GM10847 (cell line): ENCODE measurements around the gene RPTOR.

Experiments used
- POLR2A ChIP-seq: IDR thresholded peaks from 2 replicates; pipeline ENCODE4 v1.6.1; 2011; ENCODE audit not compliant: insufficient read length; ENCODE audit errors: extremely low read depth

The RPTOR gene

GRCh38 chr17:80565343-80566053 is 20.9 kb downstream of the RPTOR start:
- TF ChIP-seq POLR2A = no peak

DNA sequence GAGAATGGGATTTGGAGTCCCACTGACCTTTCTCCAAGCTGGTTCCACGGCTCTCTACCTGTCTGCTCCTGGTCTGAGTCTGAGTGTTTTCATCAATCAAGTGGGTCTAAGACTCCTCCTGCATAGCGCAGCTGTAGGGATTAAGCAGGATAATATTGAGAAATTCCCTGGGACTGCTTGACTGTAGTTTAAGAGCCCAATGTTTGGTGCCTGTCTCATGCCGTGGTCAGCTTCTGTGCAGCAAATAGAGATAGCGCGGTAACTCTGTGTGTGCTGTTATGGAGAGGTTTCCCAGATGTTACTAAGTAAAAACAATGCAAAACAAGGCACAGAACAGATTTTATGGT is 21.4 kb downstream of the RPTOR start:
- no peak for TF ChIP-seq POLR2A

DNA sequence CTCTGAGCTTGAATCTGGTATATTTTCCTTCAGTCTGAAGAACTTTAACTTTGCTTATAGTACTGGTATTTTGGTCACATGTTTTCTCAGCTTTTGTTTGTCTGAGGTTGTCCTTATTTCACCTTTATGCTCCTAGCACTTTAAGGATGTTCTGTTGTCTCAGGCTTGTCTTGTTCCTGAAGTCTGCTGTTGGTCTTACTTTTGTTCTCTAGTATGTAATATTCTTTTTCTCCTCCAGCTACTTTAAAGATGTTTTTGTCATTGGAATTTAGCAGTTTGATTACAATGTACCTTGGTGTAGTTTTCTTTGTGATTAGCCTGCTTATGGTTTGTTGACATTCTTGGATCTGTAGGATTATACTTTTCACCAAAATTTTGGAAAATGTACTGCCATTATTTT is 23.6 kb downstream of the RPTOR start:
- no peak for TF ChIP-seq POLR2A

- no peak for TF ChIP-seq POLR2A
These were observed 25.3 kb downstream of the RPTOR start for GRCh38 chr17:80569924-80570323.

DNA sequence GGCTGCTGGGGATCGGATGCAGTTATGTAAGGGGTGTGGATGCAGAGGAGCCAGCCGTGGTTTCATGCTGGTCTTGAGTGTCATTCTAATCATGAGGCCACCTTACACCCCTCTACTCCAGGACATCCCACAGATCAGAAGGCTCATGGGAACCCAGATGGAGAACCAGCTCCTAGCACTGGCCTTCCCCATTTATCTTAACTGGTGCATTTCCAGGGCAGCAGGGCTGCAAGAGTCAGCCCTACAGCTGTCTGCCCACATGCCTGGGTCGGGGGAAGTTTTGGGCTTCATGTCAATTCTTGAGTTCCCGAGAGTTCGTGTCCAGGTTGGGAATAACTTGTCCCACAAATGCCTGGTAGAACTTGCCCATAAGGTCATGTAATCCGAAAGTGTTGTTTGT is 29.1 kb downstream of the RPTOR start:
- no peak for TF ChIP-seq POLR2A

DNA sequence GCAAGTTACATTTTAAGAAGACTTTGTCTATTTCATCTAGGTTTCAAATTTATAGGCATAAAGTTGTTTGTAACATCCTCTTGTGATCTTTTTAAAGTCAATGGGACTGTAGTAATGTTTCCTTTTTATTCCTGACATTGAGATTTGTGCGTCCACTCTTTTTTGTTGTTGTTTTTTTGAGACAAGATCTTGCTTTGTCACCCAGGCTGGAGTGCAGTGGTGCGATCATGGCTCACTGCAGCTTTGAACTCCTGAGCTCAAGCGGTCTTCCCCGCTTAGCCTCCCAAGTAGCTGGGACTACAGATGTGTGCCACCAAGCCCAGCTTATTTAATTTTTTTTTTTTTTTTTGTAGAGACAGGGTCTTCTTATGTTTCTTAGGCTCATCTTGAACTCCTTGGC is 29.9 kb downstream of the RPTOR start:
- TF ChIP-seq POLR2A = no peak

GRCh38 chr17:80575057-80575875 is 30.6 kb downstream of the RPTOR start:
- no peak for TF ChIP-seq POLR2A

DNA sequence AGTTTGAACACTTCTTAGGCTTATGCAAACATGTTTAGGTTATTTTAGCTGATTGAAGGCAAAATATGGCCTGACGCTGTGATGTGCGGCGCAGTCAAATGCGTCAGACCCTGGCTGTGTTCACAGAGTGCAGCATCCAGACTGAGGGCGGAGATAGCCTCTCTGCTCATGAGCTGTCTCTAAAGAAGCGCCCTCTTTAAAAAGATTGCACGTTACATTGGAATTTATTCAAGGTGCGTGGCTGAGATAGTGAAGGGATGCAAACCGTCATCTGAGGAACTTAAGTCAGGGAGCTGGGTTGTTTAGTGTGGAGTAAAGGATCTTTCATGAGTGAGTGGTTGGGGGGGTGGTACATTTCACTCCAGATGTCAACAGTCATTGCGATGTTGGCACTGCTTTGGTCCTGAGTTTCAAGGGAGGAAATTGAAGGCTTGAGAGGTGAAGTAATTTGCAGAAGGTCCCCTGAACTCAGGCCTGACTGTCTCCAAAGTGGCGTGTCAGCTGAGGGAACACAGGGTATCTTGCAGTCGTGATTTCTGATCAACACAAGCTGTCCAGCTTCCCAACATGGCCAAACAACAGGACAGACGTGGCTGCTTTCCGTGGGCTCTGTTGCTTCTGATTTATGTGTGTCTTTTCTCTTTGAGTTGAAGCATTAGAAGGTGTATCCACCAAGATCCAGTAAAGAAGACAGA is 33.4 kb downstream of the RPTOR start:
- TF ChIP-seq POLR2A = no peak

- TF ChIP-seq POLR2A = no peak
These were observed 37.5 kb downstream of the RPTOR start for GRCh38 chr17:80582165-80582564.

- TF ChIP-seq POLR2A = no peak
These were observed 39.7 kb downstream of the RPTOR start for GRCh38 chr17:80584176-80584905.

- no peak for TF ChIP-seq POLR2A
These were observed 41.5 kb downstream of the RPTOR start for GRCh38 chr17:80585890-80586845.

DNA sequence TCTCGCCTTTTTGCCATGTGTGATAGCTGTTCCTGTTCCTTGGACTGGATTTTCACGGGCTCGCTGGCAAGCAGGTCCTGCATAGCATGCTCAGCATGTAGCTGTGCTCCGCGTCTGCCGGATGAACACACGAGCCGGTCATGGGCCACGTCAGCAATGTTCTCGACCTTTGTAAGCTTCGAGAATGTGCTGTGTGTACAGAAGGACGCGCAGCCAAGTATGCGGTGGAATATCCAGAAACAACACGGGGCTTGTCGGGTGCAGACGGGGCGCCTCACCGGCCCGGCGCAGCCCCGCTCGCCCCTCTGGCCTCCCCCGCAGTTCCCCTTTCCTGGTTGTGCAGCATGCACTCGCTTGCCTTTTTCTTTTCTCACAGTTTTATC is 42.2 kb downstream of the RPTOR start:
- no peak for TF ChIP-seq POLR2A

GRCh38 chr17:80588702-80589383 is 44.2 kb downstream of the RPTOR start:
- no peak for TF ChIP-seq POLR2A

DNA sequence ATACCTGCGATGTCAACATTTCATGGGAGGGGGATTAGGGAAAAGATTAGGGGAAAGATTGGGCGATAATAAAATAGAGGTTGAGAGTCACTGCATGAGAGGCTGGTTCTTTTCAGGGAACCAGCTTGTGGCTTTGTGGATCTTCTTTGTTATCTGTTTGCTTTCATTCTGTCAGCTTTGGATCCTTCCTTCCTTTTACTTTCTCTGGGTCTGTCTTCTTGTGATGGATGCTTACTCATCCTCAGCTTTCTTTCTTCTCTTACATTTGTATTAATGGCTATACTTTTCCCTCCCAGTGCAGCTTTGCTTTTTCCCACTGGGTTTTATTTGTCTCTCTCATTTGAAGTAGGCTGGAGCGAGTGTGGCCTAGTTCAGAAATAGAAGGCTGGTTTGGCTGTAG is 47.1 kb downstream of the RPTOR start:
- TF ChIP-seq POLR2A = no peak

DNA sequence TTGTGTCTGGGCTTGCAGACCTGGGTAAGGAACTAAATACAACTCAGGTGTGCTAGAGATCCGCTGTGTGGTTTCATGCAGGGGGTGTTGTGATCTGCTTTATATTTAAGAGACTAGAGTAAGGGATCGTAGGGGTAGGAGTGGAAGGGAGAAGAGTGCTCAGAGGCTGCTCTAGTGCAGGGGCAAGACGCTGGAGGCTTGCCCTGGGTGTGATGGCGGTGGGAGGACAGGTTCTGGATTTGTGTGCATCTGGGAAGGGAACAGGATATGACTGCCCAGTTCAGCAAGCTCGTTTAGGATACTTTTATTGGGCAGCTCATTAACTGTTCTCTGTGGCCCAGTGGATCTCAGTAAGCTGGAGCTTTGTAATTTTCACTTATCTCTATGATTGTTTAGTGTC is 47.6 kb downstream of the RPTOR start:
- no peak for TF ChIP-seq POLR2A
